Measurements from ENCODE around the gene ASB6. TPM values are rescaled to one million over a fixed set of nuclear protein-coding genes. Genes with fewer than 3 reads are reported as not detected.

Gene ASB6
- total RNA-seq, 1 donor from 2014 or later: 14.6 TPM

- no peak for DNase-seq (ENCODE audit: low spot score)
These were observed 14.2 kb downstream of the ASB6 start for GRCh38 chr9:129627556-129628440.

DNA sequence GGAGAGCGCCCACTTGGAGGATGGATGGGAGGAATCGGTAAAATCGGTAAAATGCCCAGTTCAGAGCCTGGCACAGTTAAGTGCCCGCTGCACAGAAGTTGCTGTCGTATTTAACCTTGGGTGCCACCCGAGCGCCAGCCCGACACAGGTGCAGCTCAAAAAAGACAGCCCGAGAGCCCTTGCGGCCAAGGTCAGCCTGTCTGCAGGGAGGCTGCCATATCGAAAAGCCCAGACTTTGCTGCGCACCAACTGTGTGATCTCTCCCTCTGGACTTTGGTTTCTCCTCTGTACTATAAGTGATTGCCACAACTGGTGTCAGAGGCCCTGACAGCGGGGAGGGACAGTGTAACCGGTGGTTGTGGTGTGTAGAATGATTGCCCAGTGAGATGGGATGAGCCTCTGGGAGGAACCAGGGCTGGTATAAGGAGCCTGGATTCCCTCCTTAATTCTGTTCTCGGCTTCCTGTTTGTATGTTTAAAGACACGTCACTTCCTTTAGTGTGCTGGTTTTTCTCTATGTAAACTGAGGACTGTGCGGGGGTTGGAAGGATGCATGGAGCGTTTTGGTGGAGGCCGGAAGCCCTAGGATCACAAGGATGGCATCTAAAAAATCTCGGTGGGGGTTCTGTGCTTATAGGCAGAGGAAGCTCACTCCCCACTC is 15.2 kb downstream of the ASB6 start:
- no peak for DNase-seq (ENCODE audit: low spot score)

DNA sequence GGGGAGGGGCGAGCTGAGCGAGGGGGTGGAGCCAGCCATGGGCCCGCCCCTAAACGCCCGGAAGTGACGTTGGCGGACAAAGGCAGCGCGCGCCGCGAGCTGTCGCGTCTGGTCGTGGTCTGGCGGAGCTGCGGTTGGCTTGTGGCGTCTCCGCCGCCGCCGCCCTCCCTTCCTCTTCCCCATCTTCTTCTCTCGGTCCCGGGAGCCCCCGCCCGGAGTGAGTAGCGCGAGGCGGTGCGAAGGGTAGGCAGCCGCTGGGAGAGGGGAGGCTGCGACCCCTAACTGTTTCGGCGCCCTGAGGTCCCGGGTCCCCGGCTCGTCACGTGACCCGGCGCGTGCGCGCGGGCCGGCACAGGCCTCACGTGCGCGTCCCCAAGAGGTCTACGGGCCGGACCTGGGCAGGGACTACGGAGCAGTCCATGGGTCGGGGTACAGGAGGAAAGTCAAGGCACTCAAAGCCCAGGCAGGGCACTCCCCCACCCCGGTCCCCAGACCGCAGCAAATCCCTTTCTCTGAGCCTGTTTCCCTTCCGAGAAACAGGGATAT is 15.8 kb downstream of the ASB6 start, which contains the start of gene NTMT1:
NTMT1 (plus strand) TSS at position 85 of the 546 bp plus-strand sequence. CDS start 6,541 bp downstream, outside the sequence.
- DNase-seq (ENCODE audit: low spot score): peak; percentile 97

DNA sequence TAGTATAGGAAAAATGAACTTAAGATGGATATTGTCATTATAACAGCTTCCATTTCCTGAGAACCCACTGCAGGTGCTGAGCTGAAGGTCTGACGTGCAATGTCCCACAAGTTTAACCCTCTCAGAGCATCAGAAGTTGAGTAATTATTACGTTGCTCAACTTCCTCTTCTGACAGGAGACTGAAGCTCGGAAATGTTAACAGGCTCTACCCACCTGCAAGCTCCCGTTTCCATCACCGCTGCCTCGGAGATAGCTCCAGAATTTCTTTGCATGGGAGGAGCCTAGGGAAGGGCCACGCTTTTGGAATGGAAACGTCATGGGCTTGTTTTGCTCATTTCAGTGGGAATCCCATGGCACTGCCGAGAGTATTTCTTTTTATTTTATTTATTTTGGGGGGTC is 17.0 kb downstream of the ASB6 start:
- DNase-seq (ENCODE audit: low spot score): no peak

DNA sequence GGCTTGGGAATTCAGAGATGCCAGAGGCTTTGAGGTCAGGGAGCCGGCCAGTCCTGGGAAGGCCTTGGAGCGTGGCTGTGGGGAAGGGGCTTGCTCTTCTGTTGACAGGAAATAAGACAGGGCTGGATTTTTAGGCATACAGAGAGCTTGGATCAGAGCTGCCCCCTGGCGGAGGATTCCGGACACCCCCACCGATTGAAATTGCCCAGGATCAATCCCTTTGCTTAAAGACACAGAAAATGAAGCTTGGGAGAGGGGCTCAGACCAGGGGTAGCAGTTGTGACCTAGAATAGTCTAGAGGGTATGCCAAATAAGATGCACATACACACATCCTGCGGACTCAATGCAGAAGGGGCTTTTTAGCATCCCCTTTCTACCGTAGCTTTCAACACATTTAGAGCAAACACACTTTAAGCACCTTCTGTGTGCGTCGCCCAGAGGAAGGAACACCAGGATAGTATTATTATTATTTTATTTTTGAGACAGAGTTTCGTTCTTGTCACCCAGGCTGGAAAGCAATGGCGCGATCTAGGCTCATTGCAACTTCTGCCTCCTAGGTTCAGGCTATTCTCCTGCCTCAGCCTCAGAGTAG is 17.7 kb downstream of the ASB6 start:
- no peak for DNase-seq (ENCODE audit: low spot score)

GRCh38 chr9:129623331-129623730 is 18.6 kb downstream of the ASB6 start:
- no peak for DNase-seq (ENCODE audit: low spot score)

- no peak for DNase-seq (ENCODE audit: low spot score)
These were observed 21.2 kb downstream of the ASB6 start, which contains the start of gene C9orf50 for GRCh38 chr9:129620669-129621295. Gene C9orf50, minus strand, starts transcription at chr9:129621101. Its CDS starts 527 bp downstream, at chr9:129620574.

- no peak for DNase-seq (ENCODE audit: low spot score)
These were observed 21.9 kb downstream of the ASB6 start for GRCh38 chr9:129619787-129620668.

DNA sequence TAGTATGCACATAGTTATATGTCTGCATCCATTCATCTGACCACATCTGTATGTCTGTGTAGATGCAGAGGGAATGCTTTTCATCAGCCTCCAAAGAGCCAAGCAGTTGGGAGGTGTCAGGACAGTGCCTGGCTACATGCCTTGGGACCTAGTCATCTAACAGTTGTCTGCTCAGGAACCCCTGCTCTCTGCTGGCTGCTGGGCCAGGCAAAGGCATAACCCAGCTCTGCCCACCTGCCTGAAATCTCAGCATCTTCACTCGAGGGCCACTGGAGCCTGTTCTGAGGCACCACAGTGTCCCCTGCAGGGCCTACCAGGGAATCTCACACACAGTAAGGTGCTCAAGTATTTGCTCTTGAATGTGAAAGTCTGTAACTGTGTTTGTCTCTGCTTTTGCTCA is 24.8 kb downstream of the ASB6 start:
- DNase-seq (ENCODE audit: low spot score): no peak

GRCh38 chr9:129615407-129616285 is 26.3 kb downstream of the ASB6 start:
- DNase-seq (ENCODE audit: low spot score): no peak

DNA sequence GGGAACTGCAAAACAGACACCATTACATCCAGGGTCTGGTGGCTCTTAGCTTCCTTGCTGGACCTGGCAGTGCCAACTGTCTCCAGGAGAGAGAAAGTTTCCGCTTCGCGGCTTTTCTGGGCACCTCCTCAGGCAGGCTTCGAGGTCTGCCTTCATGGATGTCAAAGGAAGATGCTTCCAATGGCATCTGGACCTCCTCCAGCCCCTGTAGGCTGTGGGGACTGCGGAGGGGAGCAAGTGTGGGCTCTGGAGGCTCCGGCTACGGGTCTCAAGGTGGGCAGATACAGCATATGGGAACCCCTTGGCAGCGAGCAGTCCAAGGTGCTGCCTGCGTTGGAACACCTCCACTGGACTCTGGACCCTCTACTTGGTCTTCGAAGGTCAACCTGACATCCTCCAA is 27.0 kb downstream of the ASB6 start:
- no peak for DNase-seq (ENCODE audit: low spot score)

GRCh38 chr9:129613520-129614175 is 28.3 kb downstream of the ASB6 start:
- DNase-seq (ENCODE audit: low spot score): no peak

GRCh38 chr9:129612815-129613519 is 29.0 kb downstream of the ASB6 start:
- no peak for DNase-seq (ENCODE audit: low spot score)

- DNase-seq (ENCODE audit: low spot score): no peak
These were observed 29.8 kb downstream of the ASB6 start for GRCh38 chr9:129612123-129612522.

DNA sequence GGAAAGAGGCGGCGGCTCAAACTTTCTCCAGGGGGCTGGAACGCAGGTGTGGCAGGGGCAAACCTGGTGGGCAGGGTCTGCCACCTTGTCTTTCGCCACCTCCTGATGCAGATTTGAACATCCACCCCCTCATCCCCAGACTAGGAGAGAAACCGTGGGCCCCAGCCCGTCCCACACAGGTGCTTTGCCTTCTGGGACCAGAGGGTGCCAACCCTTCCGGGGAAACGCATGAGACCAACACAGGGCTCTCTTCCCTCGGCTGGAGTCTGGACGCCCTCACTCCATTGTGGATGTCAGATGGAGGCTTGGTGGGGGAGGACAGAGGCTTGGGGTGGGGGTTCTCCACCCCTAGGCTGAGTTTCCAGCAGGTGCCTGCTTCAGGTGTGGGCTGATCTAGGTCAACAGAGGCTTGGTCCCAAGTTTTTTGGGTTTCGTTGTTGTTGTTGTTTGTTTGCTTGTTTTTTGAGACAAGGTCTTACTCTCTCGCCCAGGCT is 30.6 kb downstream of the ASB6 start:
- no peak for DNase-seq (ENCODE audit: low spot score)

DNA sequence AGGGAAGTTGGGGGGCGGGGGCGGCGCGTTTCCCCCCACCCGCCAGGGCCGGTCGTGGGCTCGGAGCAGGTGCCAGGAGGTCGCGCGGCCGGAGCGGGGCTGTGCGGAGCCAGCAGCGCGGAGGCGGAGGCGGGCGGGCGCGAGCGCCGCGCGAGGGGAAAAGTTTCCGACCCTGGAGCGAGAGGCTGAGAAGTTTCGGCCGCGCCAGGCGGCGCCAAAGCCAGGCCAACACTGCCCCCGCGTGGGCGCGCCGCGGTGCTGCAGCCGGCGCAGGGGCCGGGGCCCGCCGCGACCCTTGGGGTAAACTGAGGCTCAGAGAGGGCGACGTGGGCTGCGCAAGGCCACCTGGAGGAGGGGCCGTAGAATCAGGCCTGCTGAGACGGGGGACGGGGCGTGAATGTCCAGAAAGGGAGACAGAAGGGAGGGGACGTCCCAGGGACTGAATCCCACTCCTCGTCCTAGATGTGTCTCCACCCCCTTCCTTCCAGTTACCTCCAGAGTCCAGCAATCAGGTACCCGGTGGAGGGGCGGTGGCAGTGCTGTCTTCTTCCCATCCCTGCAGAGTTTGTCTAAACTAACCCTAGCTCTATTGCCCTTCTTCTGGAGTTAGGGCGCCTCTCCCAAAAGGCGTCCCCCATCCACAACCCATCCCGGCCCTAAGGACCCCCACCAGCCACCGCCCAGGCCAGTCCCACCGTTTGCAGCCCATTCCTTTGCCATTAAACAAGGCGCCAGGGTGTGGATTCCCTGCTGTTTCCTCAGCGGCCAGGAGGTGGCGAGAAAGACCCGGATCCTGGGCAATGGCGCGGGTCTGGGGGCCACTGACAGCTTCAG is 31.3 kb downstream of the ASB6 start:
- peak; percentile 95 for DNase-seq (ENCODE audit: low spot score)

DNA sequence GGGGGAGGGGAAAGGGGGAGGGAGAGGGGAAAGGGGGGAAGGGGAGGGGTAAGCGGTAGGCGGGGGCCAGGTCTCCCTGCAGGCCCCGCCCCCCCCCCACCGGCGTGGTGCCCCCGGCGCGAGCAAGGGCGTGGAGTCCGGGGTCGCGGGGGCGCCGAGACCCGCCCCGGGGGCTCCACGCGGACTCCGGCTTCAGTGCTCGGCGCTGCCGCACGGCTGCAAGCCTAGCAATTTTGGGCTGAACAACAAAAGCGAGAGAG is 31.8 kb downstream of the ASB6 start:
- no peak for DNase-seq (ENCODE audit: low spot score)

Data from mesenteric fat pad (tissue), 1 donor.